Natural killer cell treated with Interleukin-12 subunit alpha and Interleukin-12 subunit beta and Interleukin-15 and Interleukin-18, amount 100 ng/mL, for 72 hours (primary cell): Measurements from ENCODE around the gene RNPC3. TPM values are rescaled to one million over a fixed set of nuclear protein-coding genes. Genes with fewer than 3 reads are reported as not detected.
"Not testable (repeated sequence)": the region's sequence is repeated elsewhere in the genome, so short reads cannot be mapped to it uniquely, and the experiment has no call there.

Experiments used
- ATAC-seq, 2 donors: fragments of 150-1000 bp; cut with Tn5 transposase in 1 of 2; sonication (Bioruptor Pico), chemical (Tn5 transposase) in 1 of 2; 2 replicates each; pipeline ENCODE4 v1.10.0; 2021
- DNase-seq: peaks from one replicate; pipeline ENCODE4 v3.0.0; 2022; ENCODE audit warnings: low spot score
- H3K27ac Mint-ChIP-seq, 2 donors: 1 replicate in 1 of 2; 2 replicates in 1 of 2; pipeline ENCODE4 v1.8.0; 2022; ENCODE audit warnings: mixed read lengths in 2 of 2, mild to moderate bottlenecking in 1 of 2, moderate library complexity in 1 of 2
- H3K27me3 Mint-ChIP-seq, 2 donors: 1 replicate in 1 of 2; 2 replicates in 1 of 2; pipeline ENCODE4 v1.8.0; 2022; ENCODE audit warnings: mixed read lengths in 2 of 2
- H3K36me3 Mint-ChIP-seq: one replicate; pipeline ENCODE4 v1.8.0; 2022; ENCODE audit warnings: mixed read lengths
- H3K4me1 Mint-ChIP-seq, 2 donors: 1 replicate in 1 of 2; 2 replicates in 1 of 2; pipeline ENCODE4 v1.8.0; 2022; ENCODE audit warnings: low read depth in 2 of 2, mixed read lengths in 2 of 2, mild to moderate bottlenecking in 1 of 2
- H3K4me3 Mint-ChIP-seq: one replicate; pipeline ENCODE4 v1.8.0; 2022; ENCODE audit warnings: mixed read lengths
- H3K9me3 Mint-ChIP-seq: 2 replicates; pipeline ENCODE4 v1.8.0; 2022; ENCODE audit warnings: mixed read lengths
- total RNA-seq, 2 donors: library from RNA; stranded (reverse); gene quantifications; one replicate each; pipeline ENCODE4 v1.2.3, GENCODE V29; 2022

The RNPC3 gene
- total RNA-seq, 2 donors from 2014 or later: 15.7 to 16.8 TPM

GRCh38 chr1:103571289-103571688 is 45.8 kb downstream of the RNPC3 start, which contains the start of gene AMY2B:
TSS of gene AMY2B (plus strand) at chr1:103571589. CDS start at chr1:103571603, 14 bp downstream.
- ATAC-seq, H3K27me3 Mint-ChIP-seq, DNase-seq, H3K4me1 Mint-ChIP-seq, H3K36me3 Mint-ChIP-seq, H3K9me3 Mint-ChIP-seq, H3K4me3 Mint-ChIP-seq, H3K27ac Mint-ChIP-seq: not testable (repeated sequence)

DNA sequence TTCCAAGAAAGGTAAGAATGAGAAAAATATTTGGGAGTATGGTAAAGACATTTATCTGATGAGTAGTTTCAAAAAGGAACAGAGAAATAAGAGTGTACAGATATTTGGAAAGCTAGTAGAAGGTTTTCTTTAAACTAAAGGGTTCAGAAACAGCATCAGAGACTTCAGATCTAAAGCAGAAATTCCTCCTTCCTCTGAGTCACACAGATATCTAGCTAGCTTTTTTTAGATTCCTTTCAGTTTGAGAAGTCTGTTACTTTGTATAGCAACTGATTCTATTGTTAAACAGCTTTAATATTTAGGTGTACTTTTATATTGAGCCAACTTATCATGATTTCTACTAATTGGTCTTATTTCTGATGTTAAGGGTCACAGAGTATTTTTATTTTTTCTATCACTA is 50.6 kb downstream of the RNPC3 start:
- Mint-ChIP-seq H3K4me1 (no peaks in the 10 kb centered on the region), H3K4me3 (no peak overlapping the region), H3K9me3 (no peaks in the 10 kb centered on the region), H3K27ac (no peak overlapping the region), H3K36me3 (peaks cover 6% of the 10 kb centered on the region), H3K27me3 (no peaks in the 10 kb centered on the region)
- no peak for ATAC-seq
- DNase-seq: no peak

- H3K9me3 Mint-ChIP-seq, H3K4me1 Mint-ChIP-seq, H3K36me3 Mint-ChIP-seq, ATAC-seq, H3K27ac Mint-ChIP-seq, H3K4me3 Mint-ChIP-seq, H3K27me3 Mint-ChIP-seq, DNase-seq: not testable (repeated sequence)
Observed at GRCh38 chr1:103576784-103577183, 51.3 kb downstream of the RNPC3 start.

DNA sequence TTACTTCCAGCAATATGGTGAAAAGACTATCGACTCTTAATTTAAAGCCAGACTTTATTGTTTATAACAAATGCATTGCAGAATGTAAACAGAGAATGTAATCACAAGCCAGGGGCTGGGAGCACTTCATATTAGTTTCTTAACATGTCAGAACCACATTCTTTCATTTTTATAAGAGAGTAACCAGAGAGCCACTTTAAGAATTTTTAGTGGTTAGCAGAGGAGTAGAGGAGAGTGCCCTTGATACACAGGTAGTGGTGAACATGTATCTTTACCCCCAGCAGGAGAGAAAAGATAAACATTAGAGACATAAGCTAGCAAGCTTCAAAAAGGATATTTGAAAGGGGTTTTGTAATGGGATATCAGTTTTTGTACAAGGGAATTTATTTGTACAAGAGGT is 57.0 kb downstream of the RNPC3 start:
- Mint-ChIP-seq H3K36me3 (no peaks in the 10 kb centered on the region), H3K27ac (no peak overlapping the region), H3K27me3 (no peaks in the 10 kb centered on the region), H3K9me3 (peaks cover 3% of the 10 kb centered on the region), H3K4me3 (no peak overlapping the region), H3K4me1 (no peaks in the 10 kb centered on the region)
- ATAC-seq (no peak), DNase-seq (no peak)

DNA sequence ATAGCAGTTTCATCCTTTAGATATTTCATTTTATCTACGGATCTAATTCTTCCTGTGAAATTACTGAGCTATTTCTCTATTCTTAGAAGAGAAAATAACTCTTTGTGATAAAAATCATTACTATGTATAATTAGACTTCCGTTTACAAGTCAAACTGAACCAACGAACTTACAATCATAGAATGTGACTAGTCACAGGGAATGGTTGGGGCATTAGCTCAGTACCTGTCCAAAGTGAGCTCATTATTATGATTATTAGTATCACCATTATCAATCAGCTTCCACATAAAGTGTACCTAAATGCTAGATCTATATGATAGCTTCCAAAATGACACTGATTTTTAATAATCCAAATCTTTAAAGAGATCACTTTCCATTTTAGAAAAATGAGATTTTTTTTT is 58.4 kb downstream of the RNPC3 start:
- H3K9me3 Mint-ChIP-seq: peaks cover 6% of the 10 kb centered on the region
- no peak overlapping the region for H3K4me3 Mint-ChIP-seq
- DNase-seq (no peak), ATAC-seq (no peak)
- no peaks in the 10 kb centered on the region for H3K27me3 Mint-ChIP-seq
- H3K27ac Mint-ChIP-seq: no peak overlapping the region
- no peaks in the 10 kb centered on the region for H3K4me1 Mint-ChIP-seq
- peaks cover 4% of the 10 kb centered on the region for H3K36me3 Mint-ChIP-seq

GRCh38 chr1:103584537-103584936 is 59.0 kb downstream of the RNPC3 start:
- Mint-ChIP-seq H3K4me1 (no peaks in the 10 kb centered on the region), H3K36me3 (peaks cover 5% of the 10 kb centered on the region), H3K27ac (no peak overlapping the region), H3K9me3 (peaks cover 9% of the 10 kb centered on the region), H3K4me3 (no peak overlapping the region), H3K27me3 (no peaks in the 10 kb centered on the region)
- no peak for ATAC-seq
- DNase-seq: no peak

GRCh38 chr1:103602740-103603139 is 77.2 kb downstream of the RNPC3 start:
- not testable (repeated sequence) for H3K27me3 Mint-ChIP-seq, H3K9me3 Mint-ChIP-seq, H3K27ac Mint-ChIP-seq, ATAC-seq, H3K4me3 Mint-ChIP-seq, H3K36me3 Mint-ChIP-seq, DNase-seq, H3K4me1 Mint-ChIP-seq

Other genes starting within 250 kb of the RNPC3 start
- gene AMY2B, start 45.9 kb downstream of the RNPC3 start, total RNA-seq: 1 to 10 TPM; 2.8 to 4.2 TPM
- gene AMY2A, start 91.7 kb downstream of the RNPC3 start, total RNA-seq: not detected
- gene AMY1A, start 130.1 kb downstream of the RNPC3 start, total RNA-seq: not detected
- gene AMY1B, start 170.5 kb downstream of the RNPC3 start, total RNA-seq: not detected
- not detected for gene AMY1C, start 224.2 kb downstream of the RNPC3 start, total RNA-seq